ENCODE measurements around the gene TBC1D3B. TPM values are rescaled to one million over a fixed set of nuclear protein-coding genes. Genes with fewer than 3 reads are reported as not detected.

TBC1D3B gene
- total RNA-seq, 4 donors from 2014 or later, result 2.9 TPM; not detected in 3

DNA sequence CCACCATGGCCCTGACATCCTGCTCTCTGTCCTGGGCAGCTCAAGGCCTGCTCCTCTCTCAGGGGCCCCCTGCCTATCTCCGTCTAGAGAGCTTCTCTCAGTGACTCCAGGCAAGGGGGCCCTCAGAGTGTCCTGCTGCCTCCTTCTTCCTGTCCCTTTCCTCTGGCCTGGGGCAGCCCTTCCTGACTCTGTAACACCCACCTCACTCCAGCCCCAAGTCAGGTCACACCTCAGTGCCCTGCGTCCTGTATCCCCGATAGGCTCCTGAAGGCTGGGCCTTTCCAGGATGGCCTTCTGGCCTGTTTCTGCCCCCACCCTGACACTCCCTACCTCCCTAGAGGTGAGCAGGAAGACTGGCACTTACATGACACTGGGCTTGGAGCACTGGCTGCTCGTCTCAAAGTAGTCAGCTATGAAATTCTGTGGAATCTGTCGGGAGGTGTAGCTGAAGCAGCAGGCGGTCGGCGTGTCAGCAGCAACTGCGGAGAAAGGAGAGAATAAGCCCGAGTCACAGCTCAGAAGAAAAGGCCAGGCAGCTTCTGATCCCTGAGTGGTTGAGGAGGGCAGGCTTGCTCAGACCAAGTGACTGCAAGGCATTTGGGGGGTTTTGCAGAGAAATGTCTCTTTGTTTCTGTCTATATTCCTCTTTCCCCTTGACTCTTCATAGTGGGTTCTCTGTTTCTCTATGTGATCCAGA, 19.1 kb upstream of the TBC1D3B start:
- TF ChIP-seq, protein P1, sequence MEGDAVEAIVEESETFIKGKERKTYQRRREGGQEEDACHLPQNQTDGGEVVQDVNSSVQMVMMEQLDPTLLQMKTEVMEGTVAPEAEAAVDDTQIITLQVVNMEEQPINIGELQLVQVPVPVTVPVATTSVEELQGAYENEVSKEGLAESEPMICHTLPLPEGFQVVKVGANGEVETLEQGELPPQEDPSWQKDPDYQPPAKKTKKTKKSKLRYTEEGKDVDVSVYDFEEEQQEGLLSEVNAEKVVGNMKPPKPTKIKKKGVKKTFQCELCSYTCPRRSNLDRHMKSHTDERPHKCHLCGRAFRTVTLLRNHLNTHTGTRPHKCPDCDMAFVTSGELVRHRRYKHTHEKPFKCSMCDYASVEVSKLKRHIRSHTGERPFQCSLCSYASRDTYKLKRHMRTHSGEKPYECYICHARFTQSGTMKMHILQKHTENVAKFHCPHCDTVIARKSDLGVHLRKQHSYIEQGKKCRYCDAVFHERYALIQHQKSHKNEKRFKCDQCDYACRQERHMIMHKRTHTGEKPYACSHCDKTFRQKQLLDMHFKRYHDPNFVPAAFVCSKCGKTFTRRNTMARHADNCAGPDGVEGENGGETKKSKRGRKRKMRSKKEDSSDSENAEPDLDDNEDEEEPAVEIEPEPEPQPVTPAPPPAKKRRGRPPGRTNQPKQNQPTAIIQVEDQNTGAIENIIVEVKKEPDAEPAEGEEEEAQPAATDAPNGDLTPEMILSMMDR (IDR thresholded peaks at IDR 0.05; ENCODE audit: low read depth), result no peak

DNA sequence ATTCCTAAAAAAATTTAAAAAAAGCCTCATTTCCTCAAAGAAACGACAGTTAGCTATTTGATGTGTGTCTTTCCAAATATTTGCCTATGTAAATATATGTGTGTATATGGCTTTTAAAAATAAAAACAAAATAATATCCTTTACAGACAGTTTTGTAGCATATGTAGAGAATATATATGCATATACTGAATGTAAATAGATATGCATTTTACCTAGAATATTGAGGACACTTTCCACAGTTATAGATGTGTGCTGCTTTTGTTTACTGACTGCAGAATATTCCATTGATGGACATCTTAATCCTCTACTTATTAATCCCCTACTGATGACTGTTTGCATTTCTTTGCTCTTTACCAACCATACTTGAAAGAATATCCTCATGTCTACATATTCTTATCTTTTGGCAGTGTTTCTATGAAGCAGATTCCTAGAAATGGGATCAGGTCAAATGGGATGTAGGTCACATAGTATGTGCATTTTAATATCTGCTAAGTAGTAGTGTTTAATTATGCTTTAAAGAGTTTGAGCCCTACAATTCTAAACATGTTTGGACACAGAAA, 16.9 kb upstream of the TBC1D3B start:
- TF ChIP-seq, protein P1 (IDR thresholded peaks at IDR 0.05; ENCODE audit: low read depth), result no peak

DNA sequence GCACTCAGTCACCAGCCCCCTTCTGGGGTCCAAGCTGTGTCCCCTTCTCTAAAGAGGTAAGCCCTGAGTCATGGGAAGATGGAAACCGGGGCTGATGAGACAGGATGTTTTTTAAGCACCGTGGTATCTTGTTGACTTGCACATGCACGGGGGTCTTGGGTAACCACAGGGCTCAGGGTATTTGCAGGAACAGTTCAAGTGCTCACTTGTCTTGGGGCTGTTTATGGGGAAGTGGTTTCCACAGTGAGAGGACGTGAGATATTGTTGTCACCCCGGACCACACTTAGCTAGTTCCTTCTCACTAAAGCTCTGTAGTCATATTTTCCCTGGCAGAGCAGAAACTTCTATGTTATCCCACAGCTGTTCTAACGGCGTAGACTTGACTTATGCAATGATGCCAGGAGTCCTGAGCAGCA, 12.5 kb upstream of the TBC1D3B start:
- TF ChIP-seq, protein P1 (IDR thresholded peaks at IDR 0.05; ENCODE audit: low read depth), result no peak

DNA sequence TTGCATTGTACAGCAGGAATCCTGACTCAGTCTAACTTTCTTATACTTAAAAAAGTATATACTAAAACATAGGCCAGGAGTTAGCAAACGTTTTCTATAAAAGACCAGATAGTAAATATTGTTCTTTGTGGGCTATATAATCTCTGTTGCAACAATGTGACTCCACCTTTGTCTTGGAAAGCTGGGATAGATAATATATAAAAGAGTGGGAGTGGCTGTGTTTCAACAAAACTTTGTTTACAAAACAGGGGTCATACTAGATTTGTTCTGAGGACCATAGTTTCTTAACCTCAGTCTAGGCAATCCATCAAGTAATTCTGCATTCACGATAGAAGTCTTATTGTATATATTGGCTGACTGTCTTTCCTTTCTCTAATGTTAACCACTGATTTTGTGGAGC, 9.0 kb upstream of the TBC1D3B start:
- TF ChIP-seq, protein P1 (IDR thresholded peaks at IDR 0.05; ENCODE audit: low read depth), result no peak

DNA sequence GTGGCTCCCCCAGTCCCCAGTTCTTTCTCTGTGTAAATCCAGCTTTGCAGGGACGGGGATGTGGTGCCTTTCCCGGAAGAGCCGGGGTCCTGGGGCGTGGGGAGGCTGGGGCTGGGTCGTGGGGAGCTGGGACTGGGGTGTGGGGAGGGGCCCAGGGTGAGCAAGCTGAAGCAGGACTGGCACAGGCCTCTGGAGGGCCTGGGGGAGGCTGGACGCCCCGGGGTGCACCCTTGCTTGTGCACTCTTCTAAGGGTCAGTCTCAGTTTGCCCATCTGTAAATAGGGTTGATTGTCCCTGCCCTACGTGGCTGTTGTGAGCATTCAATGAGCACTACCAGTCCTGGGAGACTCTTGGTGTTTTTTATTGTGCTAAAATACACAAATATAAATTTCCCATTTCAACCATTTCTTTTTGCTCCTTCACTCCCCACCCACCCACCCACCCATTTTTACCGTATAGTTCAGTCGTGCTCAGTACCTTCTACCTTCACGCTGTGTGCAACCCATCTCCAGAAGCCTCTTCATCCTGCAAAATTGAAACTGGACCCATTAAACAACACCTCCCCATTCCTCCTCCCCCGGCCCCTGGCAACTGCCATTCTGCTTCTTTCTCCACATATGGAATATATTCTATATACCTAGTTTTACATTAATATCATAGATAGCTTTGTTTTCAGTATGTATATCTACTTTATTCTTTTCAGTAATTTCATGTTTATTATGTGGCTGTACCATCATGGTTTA, 7.8 kb upstream of the TBC1D3B start:
- TF ChIP-seq, protein P1 (IDR thresholded peaks at IDR 0.05; ENCODE audit: low read depth), result no peak

DNA sequence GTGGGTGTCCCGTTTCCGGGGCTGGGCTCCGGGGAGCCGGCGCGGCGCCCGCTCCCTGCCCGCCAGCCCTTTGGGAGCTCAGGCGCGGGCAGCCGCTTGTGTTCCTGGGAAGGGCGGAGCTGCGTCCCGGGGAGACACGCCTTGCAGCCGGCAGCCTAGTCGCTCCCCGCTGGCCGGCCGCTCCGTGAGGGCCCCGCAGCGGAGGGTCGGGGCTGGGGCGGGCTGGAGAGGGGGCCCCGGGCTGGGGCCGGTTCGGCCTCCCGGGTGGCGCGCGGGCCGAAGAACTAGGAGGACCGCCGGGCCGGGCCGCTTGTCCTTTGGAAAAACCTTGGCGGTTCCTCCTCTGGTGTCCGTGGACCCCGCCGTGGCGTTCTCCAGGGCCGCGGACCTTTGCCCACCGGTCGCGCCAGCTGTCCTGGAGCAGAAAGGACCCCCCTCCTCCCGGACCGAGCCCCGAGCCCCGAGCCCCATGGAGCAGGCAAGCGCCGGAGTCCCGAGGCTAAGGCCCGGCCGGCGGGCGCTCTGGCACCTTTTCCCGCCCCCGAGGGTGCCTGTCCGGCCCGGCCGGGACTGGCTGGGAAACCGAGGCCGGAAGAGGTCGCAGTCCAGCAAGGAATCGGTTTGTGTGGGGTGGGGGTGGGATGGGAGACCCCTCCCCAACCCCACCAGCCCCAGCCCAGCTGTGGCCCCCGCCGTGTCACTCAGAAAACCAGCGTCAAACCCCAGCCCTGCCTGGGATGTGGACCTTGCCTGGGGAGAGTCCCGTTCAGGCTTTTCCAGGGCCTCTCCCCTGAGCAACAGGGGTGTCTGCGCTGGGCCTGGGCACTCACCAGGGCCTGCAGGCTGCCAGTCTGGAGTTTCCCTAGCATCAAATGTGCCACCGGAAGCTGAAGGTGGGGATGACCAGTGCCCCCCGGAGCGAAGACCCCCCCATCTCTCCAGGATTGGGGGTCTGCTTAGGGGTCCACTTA, 6.8 kb upstream of the TBC1D3B start:
- TF ChIP-seq, protein P1 (IDR thresholded peaks at IDR 0.05; ENCODE audit: low read depth), result no peak
